Amniotic stem cell (primary cell): ENCODE data around the gene ADAMTS12.

Experiments used
- DNase-seq: peaks from one replicate; lab custom pipeline; 2025; lab: John Stamatoyannopoulos, UW

Gene ADAMTS12

GRCh38 chr5:33806738-33807442 lies 84.9 kb downstream of the ADAMTS12 start:
- DNase-seq = no peak

GRCh38 chr5:33801292-33801691 lies 90.5 kb downstream of the ADAMTS12 start:
- no peak for DNase-seq

- no peak for DNase-seq
These were observed 91.4 kb downstream of the ADAMTS12 start for GRCh38 chr5:33800241-33800950.

- DNase-seq = no peak
These were observed 96.3 kb downstream of the ADAMTS12 start for GRCh38 chr5:33795496-33795895.

GRCh38 chr5:33794550-33795181 lies 97.1 kb downstream of the ADAMTS12 start:
- no peak for DNase-seq

- DNase-seq = no peak
These were observed 97.8 kb downstream of the ADAMTS12 start for GRCh38 chr5:33793836-33794549.

- no peak for DNase-seq
These were observed 98.5 kb downstream of the ADAMTS12 start for GRCh38 chr5:33793276-33793675.

GRCh38 chr5:33792559-33792958 lies 99.2 kb downstream of the ADAMTS12 start:
- DNase-seq = no peak

- DNase-seq = no peak
These were observed 102.2 kb downstream of the ADAMTS12 start for GRCh38 chr5:33789567-33789957.

- peak; percentile 94 for DNase-seq
These were observed 102.7 kb downstream of the ADAMTS12 start for GRCh38 chr5:33788922-33789566.

- no peak for DNase-seq
These were observed 106.2 kb downstream of the ADAMTS12 start for GRCh38 chr5:33785571-33785970.

- no peak for DNase-seq
These were observed 110.5 kb downstream of the ADAMTS12 start for GRCh38 chr5:33781286-33781685.

GRCh38 chr5:33776151-33776660 lies 115.6 kb downstream of the ADAMTS12 start:
- no peak for DNase-seq

- DNase-seq = no peak
These were observed 117.4 kb downstream of the ADAMTS12 start for GRCh38 chr5:33774341-33774740.

- no peak for DNase-seq
These were observed 119.4 kb downstream of the ADAMTS12 start for GRCh38 chr5:33772380-33772897.

GRCh38 chr5:33769968-33770367 lies 121.8 kb downstream of the ADAMTS12 start:
- DNase-seq = no peak

- no peak for DNase-seq
These were observed 122.6 kb downstream of the ADAMTS12 start for GRCh38 chr5:33769196-33769595.

- DNase-seq = no peak
These were observed 125.8 kb downstream of the ADAMTS12 start for GRCh38 chr5:33766023-33766422.

GRCh38 chr5:33764786-33765185 lies 127.0 kb downstream of the ADAMTS12 start:
- DNase-seq = no peak

- no peak for DNase-seq
These were observed 128.4 kb downstream of the ADAMTS12 start for GRCh38 chr5:33763435-33763834.

GRCh38 chr5:33762859-33763258 lies 128.9 kb downstream of the ADAMTS12 start:
- DNase-seq = no peak

- DNase-seq = no peak
These were observed 130.7 kb downstream of the ADAMTS12 start for GRCh38 chr5:33761139-33761538.
